HepG2 (cell line): ENCODE data around the gene TMEM217. TPM values are rescaled to one million over a fixed set of nuclear protein-coding genes. Genes with fewer than 3 reads are reported as not detected.

Experiments
- ATAC-seq: fragments of 200-7000 bp; cut with Tn5 transposase; 3 replicates; pipeline ENCODE4 v1.9.1; 2020; ENCODE audit warnings: mild to moderate bottlenecking, moderate library complexity
- BruUV-seq: library from RNA; stranded (reverse); fragments of 400-500 nt; replicated peaks from 2 replicates; lab custom pipeline; 2021; lab: Mats Ljungman, UMichigan
- CTCF ChIA-PET: fragments of 300-600 bp; formaldehyde crosslinking; extraction: SDS; loops from one replicate; lab custom pipeline; 2021; ENCODE audit warnings: low total read pairs, inconsistent platforms, low intra/inter-chr PET ratio; lab: Yijun Ruan, JAX
- POLR2A ChIA-PET: fragments of 350-600 bp; sonication (Branson Sonifier 250); formaldehyde crosslinking; loops from one replicate; lab custom pipeline; 2020; ENCODE audit warnings: antibody characterized with exemption, inconsistent platforms; lab: Yijun Ruan, JAX
- DNase-seq: peaks from one replicate; pipeline ENCODE4 v3.0.0-alpha.2; 2015; ENCODE audit warnings: low spot score
- FAIRE-seq: peaks from 3 replicates; lab custom pipeline; 2011; peaks lifted over from hg19 to GRCh38; lab: Jason Lieb, UNC
- H2AFZ ChIP-seq: one replicate; pipeline ENCODE4 v1.6.1; 2011; ENCODE audit warnings: low read length, inconsistent platforms
- H3K27ac ChIP-seq: fragments of 300-600 bp; 3 replicates; pipeline ENCODE4 v1.8.0; 2011; ENCODE audit warnings: mixed run types, mild to moderate bottlenecking, mixed read lengths, low read length, inconsistent platforms; ENCODE audit not compliant: insufficient read depth; ENCODE audit errors: extremely low read length
- H3K27me3 ChIP-seq, 2 experiments: fragments of 200-600 bp in 1 of 2; 2 replicates in 1 of 2; 3 replicates in 1 of 2; pipeline versions ENCODE4 v1.6.0 to v1.8.0; 2011; ENCODE audit warnings: low read length in 2 of 2, mild to moderate bottlenecking in 2 of 2, moderate library complexity in 2 of 2, inconsistent platforms in 1 of 2; ENCODE audit not compliant: insufficient read depth in 2 of 2, control insufficient read depth in 1 of 2
- H3K36me3 ChIP-seq, 2 experiments: fragments of 200-600 bp in 1 of 2; replicated peaks in 1 of 2; 2 replicates in 1 of 2; 3 replicates in 1 of 2; pipeline versions ENCODE4 v1.5.1 to v1.8.0; 2011; ENCODE audit warnings: low read length in 2 of 2, inconsistent platforms in 1 of 2; ENCODE audit not compliant: insufficient read depth in 2 of 2, control insufficient read depth in 1 of 2
- H3K4me1 ChIP-seq: 2 replicates; pipeline ENCODE4 v1.5.1; 2012; ENCODE audit warnings: low read length, inconsistent platforms; ENCODE audit not compliant: insufficient read depth
- H3K4me2 ChIP-seq: 2 replicates; pipeline ENCODE4 v1.6.0; 2011; ENCODE audit warnings: low read depth, low read length, inconsistent platforms
- H3K4me3 ChIP-seq, 3 experiments: fragments of 200-600 bp in 1 of 3; sonication (generic), shearing (Covaris generic) in 1 of 3; replicated peaks in 1 of 3; 2 replicates each; pipeline ENCODE4 v1.5.1; 2011 to 2016; ENCODE audit warnings: low read length in 3 of 3, inconsistent platforms in 2 of 3, low read depth in 2 of 3, mild to moderate bottlenecking in 2 of 3, control low read depth in 1 of 3, mixed read lengths in 1 of 3; ENCODE audit not compliant: insufficient read depth in 1 of 3
- H3K79me2 ChIP-seq: one replicate; pipeline ENCODE4 v1.6.1; 2011; ENCODE audit warnings: low read length, inconsistent platforms; ENCODE audit not compliant: insufficient read depth
- H3K9ac ChIP-seq: 2 replicates; pipeline ENCODE4 v1.6.0; 2011; ENCODE audit warnings: mild to moderate bottlenecking, low read depth, low read length, inconsistent platforms; ENCODE audit not compliant: insufficient read depth
- H3K9me3 ChIP-seq: 2 replicates; pipeline ENCODE4 v1.5.1; 2012; ENCODE audit warnings: mild to moderate bottlenecking, low read length
- H4K20me1 ChIP-seq: 2 replicates; pipeline ENCODE4 v1.6.0; 2011; ENCODE audit warnings: inconsistent platforms, mild to moderate bottlenecking, low read length, moderate library complexity; ENCODE audit not compliant: insufficient read depth
- BCL6 ChIP-seq: IDR thresholded peaks from 2 replicates; pipeline ENCODE4 v1.6.1; 2016; ENCODE audit warnings: missing genetic modification reagents, missing compliant biosample characterization
- E2F2 ChIP-seq: sonication (generic); formaldehyde crosslinking; IDR thresholded peaks from 2 replicates; pipeline ENCODE4 v1.4.0; 2020; ENCODE audit warnings: missing genetic modification reagents, borderline replicate concordance
- GMEB1 ChIP-seq: sonication (generic); formaldehyde crosslinking; IDR thresholded peaks from 2 replicates; pipeline ENCODE4 v1.5.1; 2020; ENCODE audit warnings: missing genetic modification reagents, mild to moderate bottlenecking, borderline replicate concordance
- MIER3 ChIP-seq: IDR thresholded peaks from 2 replicates; pipeline ENCODE4 v1.6.1; 2016; ENCODE audit warnings: missing compliant biosample characterization, borderline replicate concordance
- MTF2 ChIP-seq: sonication (generic); formaldehyde crosslinking; IDR thresholded peaks from 2 replicates; pipeline ENCODE4 v1.5.0; 2020; ENCODE audit warnings: missing genetic modification reagents, borderline replicate concordance
- SOX13 ChIP-seq, 3 experiments: fragments of 450-650 bp in 1 of 3; sonication (generic) in 1 of 3; formaldehyde crosslinking in 1 of 3; IDR thresholded peaks in 2 of 3; conservative IDR thresholded peaks in 1 of 3; 2 replicates each; pipeline versions ENCODE4 v1.5.0 to v1.6.1; 2016 to 2020; ENCODE audit warnings: antibody characterized with exemption in 1 of 3, mild to moderate bottlenecking in 1 of 3, missing compliant biosample characterization in 1 of 3, missing genetic modification reagents in 1 of 3, moderate library complexity in 1 of 3
- TEF ChIP-seq: sonication (generic); formaldehyde crosslinking; IDR thresholded peaks from 2 replicates; pipeline ENCODE4 v1.5.0; 2020; ENCODE audit warnings: missing genetic modification reagents
- ZBTB1 ChIP-seq: sonication (generic); formaldehyde crosslinking; IDR thresholded peaks from 2 replicates; pipeline ENCODE4 v1.4.0; 2020; ENCODE audit warnings: missing genetic modification reagents, borderline replicate concordance
- ZBTB37 ChIP-seq: sonication (generic); formaldehyde crosslinking; IDR thresholded peaks from 2 replicates; pipeline ENCODE4 v1.4.0; 2020; ENCODE audit warnings: mild to moderate bottlenecking, missing genetic modification reagents
- ZBTB49 ChIP-seq: sonication (generic); formaldehyde crosslinking; IDR thresholded peaks from 2 replicates; pipeline ENCODE4 v1.4.0; 2020; ENCODE audit warnings: missing genetic modification reagents, borderline replicate concordance
- ZNF24 ChIP-seq: fragments of 450-650 bp; IDR thresholded peaks from 2 replicates; pipeline ENCODE4 v1.6.1; 2017; ENCODE audit warnings: antibody characterized with exemption, mild to moderate bottlenecking
- ZNF503 ChIP-seq: sonication (generic); formaldehyde crosslinking; IDR thresholded peaks from 2 replicates; pipeline ENCODE4 v1.4.0; 2020; ENCODE audit warnings: missing genetic modification reagents
- WGBS: methylation state at CpG from one replicate; pipeline ENCODE4 v1.1.6; 2017; ENCODE audit warnings: low lambda C conversion rate; 5-methylcytosine and 5-hydroxymethylcytosine counted together
- in situ Hi-C: cut with HindIII; loops from 2 replicates; pipeline ENCODE4 v1.10.0; 2017; ENCODE audit warnings: low pct_unique_long_range_greater_than_20kb; ENCODE audit not compliant: extremely low pct_ligation_motif_present
- intact Hi-C: fragments of 100-400 bp; cut with micrococcal nuclease; formaldehyde crosslinking; loops from one replicate; pipeline ENCODE4 v1.10.0; 2022; ENCODE audit not compliant: unreplicated experiment
- polyA plus RNA-seq, 8 experiments: library from polyadenylated mRNA; depleted of rRNA in 3 of 8; stranded (reverse) in 7 of 8; unstranded in 1 of 8; fragments of >200 nt; fragmentation: Illumina TruSeq in 4 of 8; extraction: Trizol in 4 of 8; gene quantifications; 2 replicates each; pipeline versions ENCODE4 v1.2.1 to v1.2.3, GENCODE V29; 2011 to 2016; ENCODE audit warnings: low read depth in 4 of 8, missing spikeins in 1 of 8, mixed read lengths in 1 of 8; ENCODE audit not compliant: insufficient read depth in 1 of 8
- total RNA-seq, 5 experiments: library from RNA; depleted of rRNA; stranded (reverse); fragments of >200 nt; fragmentation: Illumina TruSeq; extraction: Trizol; gene quantifications; 2 replicates each; pipeline ENCODE4 v1.2.3, GENCODE V29; 2016; ENCODE audit warnings: low read depth in 1 of 5

TMEM217 gene
- total and polyA plus RNA-seq, 2 of the 13 experiments (the other 11 are each of a cell fraction or from before 2014, with no cell fraction given): 2.3 to 3.4 TPM

GRCh38 chr6:37221585-37222124 lies 36.3 kb downstream of the TMEM217 start:
- H3K4me1 ChIP-seq: peaks cover 20% of the 10 kb centered on the region
- H3K4me3 ChIP-seq: peak overlapping the region; percentile 57 to 80 (median 63)
- ATAC-seq: peak; percentile 61; the same call in 2 of the 3 replicates
- H3K27ac ChIP-seq: peak overlapping the region; percentile 56
- H3K27me3 ChIP-seq: no peaks in the 10 kb centered on the region; a peak in 1 of 5 replicates
- WGBS: 13% methylated on average over 6 of the region's 6 CpGs
- ChIA-PET POLR2A (interaction anchor here (0.6 to 2.4 kb wide), 6 partner anchors 19 to 52 kb away, joined by 3 to 17 read pairs (median 6); partner anchors contain the start of genes PIM1, TBC1D22B and TMEM217), CTCF (no interaction called here)
- DNase-seq: no peak
- no peaks in the 10 kb centered on the region for H3K9me3 ChIP-seq
- BruUV-seq: no TSS peak
- FAIRE-seq: no peak
- in situ Hi-C loops: no loop called here
- H3K79me2 ChIP-seq: no peaks in the 10 kb centered on the region
- H3K9ac ChIP-seq: peak overlapping the region; percentile 58
- peak overlapping the region; percentile 97 for H2AFZ ChIP-seq
- H3K36me3 ChIP-seq: no peaks in the 10 kb centered on the region
- peak overlapping the region; percentile 93 for H3K4me2 ChIP-seq
- no peaks in the 10 kb centered on the region for H4K20me1 ChIP-seq
- intact Hi-C loops: loop anchor here (1.0 kb wide), 1 partner anchor 36 kb away; the partner anchor contains the start of gene TBC1D22B
- TF ChIP-seq GMEB1 (CRISPR knock-in tag) (peak; percentile 32; the same call in 1 of the 2 replicates), BCL6 (no peak), TEF (CRISPR knock-in tag) (no peak), ZBTB37 (no peak), ZBTB1 (CRISPR knock-in tag) (no peak), MTF2 (CRISPR knock-in tag) (0 out of 2 replicates have a peak, but pooled peaks have one; percentile 51), MIER3 (CRISPR knock-in tag) (0 out of 2 replicates have a peak, but pooled peaks have one; percentile 12), ZBTB49 (CRISPR knock-in tag) (peak; percentile 28; the same call in 1 of the 2 replicates), ZNF24 (no peak), E2F2 (CRISPR knock-in tag) (no peak), SOX13 (IDR thresholded peaks at IDR 0.05) (no peak), SOX13 (CRISPR knock-in tag; conservative IDR thresholded peaks at IDR 0.05 in 1 of 2, IDR thresholded peaks at IDR 0.05 in 1 of 2) (0 out of 4 replicates have a peak, but pooled peaks of 1 of the 2 experiments have one; percentile 2), ZNF503 (CRISPR knock-in tag) (no peak)
